HCT116 (cell line): ENCODE measurements around the gene TTC39C.

ENCODE experiments used
- EZH2 ChIP-seq: fragments of 200-600 bp; sonication (generic); IDR thresholded peaks from 2 replicates; pipeline ENCODE4 v1.6.1; 2017; ENCODE audit warnings: antibody characterized with exemption, mixed run types
- POLR2A ChIP-seq: IDR thresholded peaks from 2 replicates; pipeline ENCODE4 v1.7.0; 2011; ENCODE audit warnings: borderline replicate concordance; ENCODE audit not compliant: insufficient read depth, insufficient read length; ENCODE audit errors: extremely low read depth
- POLR2AphosphoS5 ChIP-seq: IDR thresholded peaks from 2 replicates; pipeline ENCODE4 v1.6.1; 2011; ENCODE audit warnings: mild to moderate bottlenecking, low read depth, low read length, moderate library complexity
- ZFX ChIP-seq: fragments of 450-650 bp; IDR thresholded peaks from 2 replicates; pipeline ENCODE4 v1.6.1; 2017
- TF ChIP-seq, protein P1 (sequence below), 3 experiments: fragments of 200-600 bp in 1 of 3; sonication (generic) in 1 of 3; IDR thresholded peaks in 2 of 3; conservative IDR thresholded peaks in 1 of 3; 2 replicates each; pipeline ENCODE4 v1.5.1; 2012 to 2017; ENCODE audit warnings: low read depth in 2 of 3, low read length in 2 of 3, antibody characterized with exemption in 1 of 3, borderline replicate concordance in 1 of 3, control low read depth in 1 of 3, mild to moderate bottlenecking in 1 of 3, mixed read lengths in 1 of 3, mixed run types in 1 of 3, moderate library complexity in 1 of 3; ENCODE audit not compliant: insufficient read depth in 1 of 3
- TF ChIP-seq, protein P2 (sequence below): IDR thresholded peaks from 2 replicates; pipeline ENCODE4 v1.6.1; 2012; ENCODE audit warnings: low read depth

GRCh38 chr18:24011123-24011917 lies 3.2 kb upstream of the TTC39C start:
- TF ChIP-seq POLR2AphosphoS5 (no peak), ZFX (no peak), POLR2A (no peak), EZH2 (no peak)
- TF ChIP-seq, protein P1, sequence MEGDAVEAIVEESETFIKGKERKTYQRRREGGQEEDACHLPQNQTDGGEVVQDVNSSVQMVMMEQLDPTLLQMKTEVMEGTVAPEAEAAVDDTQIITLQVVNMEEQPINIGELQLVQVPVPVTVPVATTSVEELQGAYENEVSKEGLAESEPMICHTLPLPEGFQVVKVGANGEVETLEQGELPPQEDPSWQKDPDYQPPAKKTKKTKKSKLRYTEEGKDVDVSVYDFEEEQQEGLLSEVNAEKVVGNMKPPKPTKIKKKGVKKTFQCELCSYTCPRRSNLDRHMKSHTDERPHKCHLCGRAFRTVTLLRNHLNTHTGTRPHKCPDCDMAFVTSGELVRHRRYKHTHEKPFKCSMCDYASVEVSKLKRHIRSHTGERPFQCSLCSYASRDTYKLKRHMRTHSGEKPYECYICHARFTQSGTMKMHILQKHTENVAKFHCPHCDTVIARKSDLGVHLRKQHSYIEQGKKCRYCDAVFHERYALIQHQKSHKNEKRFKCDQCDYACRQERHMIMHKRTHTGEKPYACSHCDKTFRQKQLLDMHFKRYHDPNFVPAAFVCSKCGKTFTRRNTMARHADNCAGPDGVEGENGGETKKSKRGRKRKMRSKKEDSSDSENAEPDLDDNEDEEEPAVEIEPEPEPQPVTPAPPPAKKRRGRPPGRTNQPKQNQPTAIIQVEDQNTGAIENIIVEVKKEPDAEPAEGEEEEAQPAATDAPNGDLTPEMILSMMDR (IDR thresholded peaks at IDR 0.05 in 2 of 3, conservative IDR thresholded peaks at IDR 0.05 in 1 of 3; ENCODE audit: borderline replicate concordance in 1 of 3, insufficient read depth in 1 of 3, low read depth in 2 of 3, low read length in 2 of 3) = no peak
- TF ChIP-seq, protein P2, sequence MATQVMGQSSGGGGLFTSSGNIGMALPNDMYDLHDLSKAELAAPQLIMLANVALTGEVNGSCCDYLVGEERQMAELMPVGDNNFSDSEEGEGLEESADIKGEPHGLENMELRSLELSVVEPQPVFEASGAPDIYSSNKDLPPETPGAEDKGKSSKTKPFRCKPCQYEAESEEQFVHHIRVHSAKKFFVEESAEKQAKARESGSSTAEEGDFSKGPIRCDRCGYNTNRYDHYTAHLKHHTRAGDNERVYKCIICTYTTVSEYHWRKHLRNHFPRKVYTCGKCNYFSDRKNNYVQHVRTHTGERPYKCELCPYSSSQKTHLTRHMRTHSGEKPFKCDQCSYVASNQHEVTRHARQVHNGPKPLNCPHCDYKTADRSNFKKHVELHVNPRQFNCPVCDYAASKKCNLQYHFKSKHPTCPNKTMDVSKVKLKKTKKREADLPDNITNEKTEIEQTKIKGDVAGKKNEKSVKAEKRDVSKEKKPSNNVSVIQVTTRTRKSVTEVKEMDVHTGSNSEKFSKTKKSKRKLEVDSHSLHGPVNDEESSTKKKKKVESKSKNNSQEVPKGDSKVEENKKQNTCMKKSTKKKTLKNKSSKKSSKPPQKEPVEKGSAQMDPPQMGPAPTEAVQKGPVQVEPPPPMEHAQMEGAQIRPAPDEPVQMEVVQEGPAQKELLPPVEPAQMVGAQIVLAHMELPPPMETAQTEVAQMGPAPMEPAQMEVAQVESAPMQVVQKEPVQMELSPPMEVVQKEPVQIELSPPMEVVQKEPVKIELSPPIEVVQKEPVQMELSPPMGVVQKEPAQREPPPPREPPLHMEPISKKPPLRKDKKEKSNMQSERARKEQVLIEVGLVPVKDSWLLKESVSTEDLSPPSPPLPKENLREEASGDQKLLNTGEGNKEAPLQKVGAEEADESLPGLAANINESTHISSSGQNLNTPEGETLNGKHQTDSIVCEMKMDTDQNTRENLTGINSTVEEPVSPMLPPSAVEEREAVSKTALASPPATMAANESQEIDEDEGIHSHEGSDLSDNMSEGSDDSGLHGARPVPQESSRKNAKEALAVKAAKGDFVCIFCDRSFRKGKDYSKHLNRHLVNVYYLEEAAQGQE = no peak
